Central memory CD8-positive, alpha-beta T cell (primary cell): Measurements from ENCODE around the gene WDR76.
"Not testable (repeated sequence)": the region's sequence is repeated elsewhere in the genome, so short reads cannot be mapped to it uniquely, and the experiment has no call there.

Experiments
- ATAC-seq: fragments of 150-1000 bp; cut with Tn5 transposase; replicated peaks from 2 replicates; pipeline ENCODE4 v1.10.0; 2022; ENCODE audit warnings: mild to moderate bottlenecking, moderate FRiP score, moderate number of reproducible peaks; ENCODE audit not compliant: poor library complexity, severe bottlenecking; ENCODE audit errors: extremely low read depth
- DNase-seq, 2 donors: peaks; one replicate each; pipeline ENCODE4 v3.0.0; 2021; ENCODE audit warnings: low spot score in 2 of 2
- H3K27ac Mint-ChIP-seq: one replicate; pipeline ENCODE4 v1.8.0; 2022; ENCODE audit warnings: low read depth, mild to moderate bottlenecking, moderate library complexity, mixed read lengths
- H3K27me3 Mint-ChIP-seq: one replicate; pipeline ENCODE4 v1.8.0; 2022; ENCODE audit warnings: mixed read lengths
- H3K36me3 Mint-ChIP-seq: one replicate; pipeline ENCODE4 v1.8.0; 2022; ENCODE audit warnings: mild to moderate bottlenecking, moderate library complexity, mixed read lengths; ENCODE audit not compliant: insufficient read depth
- H3K4me1 Mint-ChIP-seq: one replicate; pipeline ENCODE4 v1.8.0; 2022; ENCODE audit warnings: mixed read lengths
- H3K4me3 Mint-ChIP-seq: one replicate; pipeline ENCODE4 v1.8.0; 2022; ENCODE audit warnings: mild to moderate bottlenecking, moderate library complexity, mixed read lengths
- H3K9me3 Mint-ChIP-seq: one replicate; pipeline ENCODE4 v1.8.0; 2022; ENCODE audit warnings: mixed read lengths

Gene WDR76

DNA sequence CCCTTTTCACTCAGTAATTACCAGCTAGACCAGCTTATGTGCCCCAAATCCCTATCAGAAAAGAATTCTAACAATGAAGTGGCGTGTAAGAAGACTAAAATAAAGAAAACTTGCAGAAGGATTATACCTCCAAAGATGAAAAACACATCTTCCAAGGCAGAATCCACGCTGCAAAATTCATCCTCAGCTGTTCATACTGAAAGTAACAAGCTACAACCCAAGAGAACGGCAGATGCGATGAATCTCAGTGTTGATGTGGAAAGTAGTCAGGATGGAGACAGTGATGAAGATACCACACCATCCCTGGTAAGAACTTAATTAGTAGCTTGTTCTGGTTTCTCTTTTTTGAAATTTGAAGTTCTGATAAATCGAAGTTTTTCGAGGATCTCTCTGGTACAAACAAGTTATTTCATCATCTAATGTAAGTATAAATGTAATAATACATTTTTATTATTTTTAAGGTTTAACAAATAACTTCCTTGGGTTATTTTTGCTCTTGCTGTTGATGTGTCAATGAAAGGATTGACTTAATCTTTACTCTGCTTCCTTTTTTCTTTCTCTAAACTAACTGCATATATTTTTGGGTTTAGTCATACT, 1.4 kb downstream of the WDR76 start:
- Mint-ChIP-seq H3K36me3 (peaks cover 11% of the 10 kb centered on the region), H3K27ac (peak overlapping the region; percentile 79)

DNA sequence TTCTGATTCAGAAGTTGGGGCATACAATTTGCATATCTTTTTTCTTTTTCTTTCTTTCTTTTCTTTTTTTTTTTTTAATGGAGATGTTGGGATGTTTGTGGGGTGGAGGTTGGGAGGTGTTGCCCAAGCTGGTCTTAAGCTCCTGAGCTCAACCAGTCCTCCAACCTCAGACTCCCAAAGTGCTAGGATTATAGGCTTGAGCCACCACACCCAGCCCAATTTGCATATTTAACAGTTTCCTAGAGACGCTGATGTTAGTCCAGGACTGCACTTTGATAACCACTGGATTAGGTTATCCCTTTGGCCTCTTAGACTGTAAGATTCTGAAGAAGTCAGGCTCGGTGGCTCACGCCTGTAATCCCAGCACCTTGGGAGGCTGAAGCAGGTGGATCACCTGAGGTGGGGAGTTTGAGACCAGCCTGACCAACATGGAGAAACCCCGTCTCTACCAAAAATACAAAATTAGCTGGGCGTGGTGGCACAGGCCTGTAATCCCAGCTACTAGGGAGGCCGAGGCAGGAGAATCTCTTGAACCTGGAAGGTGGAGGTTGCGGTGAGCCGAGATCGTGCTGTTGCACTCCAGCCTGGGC, 3.2 kb downstream of the WDR76 start:
- H3K9me3 Mint-ChIP-seq, H3K27me3 Mint-ChIP-seq, ATAC-seq, DNase-seq: not testable (repeated sequence)
- Mint-ChIP-seq H3K27ac (peak overlapping the region; percentile 53), H3K4me3 (peak overlapping the region; percentile 9), H3K4me1 (peaks cover 44% of the 10 kb centered on the region), H3K36me3 (peaks cover 11% of the 10 kb centered on the region)

More for the DNA sequence above, 1.4 kb downstream of the WDR76 start:
- Mint-ChIP-seq H3K9me3 (no peaks in the 10 kb centered on the region), H3K4me1 (peaks cover 51% of the 10 kb centered on the region), H3K4me3 (peak overlapping the region; percentile 86), H3K27me3 (no peaks in the 10 kb centered on the region)
- no peak for DNase-seq
- peak; percentile 43 for ATAC-seq

DNA sequence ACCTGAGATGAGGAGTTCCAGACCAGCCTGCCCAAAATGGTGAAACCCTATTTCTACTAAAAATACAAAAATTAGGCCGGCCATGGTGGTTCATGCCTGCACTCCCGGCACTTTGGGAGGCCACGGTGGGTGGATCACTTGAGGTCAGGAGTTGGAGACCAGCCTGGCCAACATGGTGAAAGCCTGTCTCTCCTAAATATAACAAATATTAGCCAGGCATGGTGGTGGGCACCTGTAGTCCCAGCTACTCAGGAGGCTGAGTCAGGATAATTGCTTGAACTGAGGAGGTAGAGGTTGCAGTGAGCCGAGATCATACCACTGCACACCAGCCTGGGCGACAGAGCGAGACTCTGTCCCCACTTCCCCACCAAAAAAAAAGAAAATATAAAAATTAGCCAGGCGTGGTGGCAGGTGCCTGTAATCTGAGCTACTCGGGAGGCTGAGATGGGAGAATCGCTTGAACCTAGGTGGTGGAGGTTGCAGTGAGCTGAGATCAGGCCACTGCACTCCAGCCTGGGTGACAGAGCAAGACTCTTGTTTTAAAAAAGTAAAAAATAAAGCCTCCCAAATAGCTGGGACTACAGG, 4.0 kb downstream of the WDR76 start:
- Mint-ChIP-seq H3K4me1 (peaks cover 44% of the 10 kb centered on the region), H3K36me3 (peaks cover 15% of the 10 kb centered on the region)
- H3K4me3 Mint-ChIP-seq, DNase-seq, H3K27me3 Mint-ChIP-seq, H3K9me3 Mint-ChIP-seq, H3K27ac Mint-ChIP-seq, ATAC-seq: not testable (repeated sequence)

DNA sequence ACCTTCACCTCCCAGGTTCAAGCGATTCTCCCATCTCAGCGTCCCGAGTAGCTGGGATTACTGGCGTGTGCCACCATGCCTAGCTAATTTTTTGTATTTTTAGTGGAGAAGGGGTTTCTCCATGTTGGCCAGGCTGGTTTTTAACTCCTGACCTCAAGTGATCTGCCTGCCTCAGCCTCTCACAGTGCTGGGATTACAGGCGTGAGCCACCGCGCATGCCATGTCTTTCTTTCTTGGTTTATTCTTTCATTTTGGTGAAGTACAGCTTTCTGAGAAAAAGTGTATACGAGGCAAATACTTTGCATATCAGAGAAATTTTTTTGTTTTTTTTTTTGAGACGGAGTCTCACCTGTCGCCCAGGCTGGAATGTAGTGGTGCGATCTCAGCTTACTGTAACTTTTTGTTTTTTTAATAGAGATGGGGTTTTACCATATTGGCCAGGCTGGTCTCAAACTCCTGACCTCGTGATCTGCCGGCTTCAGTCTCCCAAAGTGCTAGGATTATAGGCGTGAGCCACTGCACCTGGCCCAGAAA, 4.8 kb downstream of the WDR76 start:
- H3K27ac Mint-ChIP-seq, H3K27me3 Mint-ChIP-seq, H3K9me3 Mint-ChIP-seq, DNase-seq, ATAC-seq: not testable (repeated sequence)
- Mint-ChIP-seq H3K36me3 (peaks cover 23% of the 10 kb centered on the region), H3K4me3 (peak overlapping the region; percentile 30), H3K4me1 (peaks cover 44% of the 10 kb centered on the region)

DNA sequence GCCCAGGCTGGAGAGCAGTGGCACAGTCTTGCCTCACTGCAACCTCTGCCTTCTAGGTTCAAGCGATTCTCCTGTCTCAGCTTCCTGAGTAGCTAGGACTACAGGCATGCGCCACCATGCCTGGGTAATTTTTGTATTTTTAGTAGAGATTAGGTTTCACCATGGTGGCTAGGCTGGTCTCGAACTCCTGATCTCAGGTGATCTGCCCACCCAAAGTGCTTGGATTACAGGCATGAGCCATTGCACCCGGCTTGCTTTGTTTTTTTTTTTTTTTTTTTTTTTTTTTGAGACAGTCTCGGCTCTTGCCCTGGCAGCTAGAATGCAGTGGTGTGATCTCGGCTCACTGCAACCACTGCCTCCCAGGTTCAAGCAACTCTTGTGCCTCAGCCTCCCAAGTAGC, 5.7 kb downstream of the WDR76 start:
- DNase-seq, H3K9me3 Mint-ChIP-seq, H3K27me3 Mint-ChIP-seq: not testable (repeated sequence)
- Mint-ChIP-seq H3K4me3 (peak overlapping the region; percentile 30), H3K4me1 (peaks cover 36% of the 10 kb centered on the region), H3K27ac (peak overlapping the region; percentile 44), H3K36me3 (peaks cover 28% of the 10 kb centered on the region)
- ATAC-seq = peak; percentile 14

DNA sequence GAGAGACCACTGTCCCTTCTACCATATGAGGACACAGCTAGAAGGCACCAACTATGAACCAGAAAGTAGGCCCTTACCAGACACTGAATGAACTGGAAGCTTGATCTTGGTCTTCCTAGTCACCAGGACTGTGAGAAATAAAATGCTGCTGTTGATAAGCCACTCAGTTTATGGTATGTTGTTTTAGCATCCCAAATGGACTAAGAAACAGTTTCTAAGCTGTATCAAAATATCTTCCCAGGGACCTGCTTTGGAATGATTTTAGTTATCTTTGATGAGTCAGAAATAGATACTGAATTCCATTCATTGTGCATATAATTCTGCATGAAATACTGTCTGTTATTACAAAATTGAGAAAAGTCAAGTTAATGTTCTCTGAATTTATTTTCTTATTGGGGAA, 18.6 kb downstream of the WDR76 start:
- Mint-ChIP-seq H3K27me3 (no peaks in the 10 kb centered on the region), H3K36me3 (peaks cover 57% of the 10 kb centered on the region), H3K4me3 (no peak overlapping the region), H3K9me3 (no peaks in the 10 kb centered on the region), H3K4me1 (no peaks in the 10 kb centered on the region), H3K27ac (no peak overlapping the region)
- ATAC-seq (no peak), DNase-seq (no peak)

DNA sequence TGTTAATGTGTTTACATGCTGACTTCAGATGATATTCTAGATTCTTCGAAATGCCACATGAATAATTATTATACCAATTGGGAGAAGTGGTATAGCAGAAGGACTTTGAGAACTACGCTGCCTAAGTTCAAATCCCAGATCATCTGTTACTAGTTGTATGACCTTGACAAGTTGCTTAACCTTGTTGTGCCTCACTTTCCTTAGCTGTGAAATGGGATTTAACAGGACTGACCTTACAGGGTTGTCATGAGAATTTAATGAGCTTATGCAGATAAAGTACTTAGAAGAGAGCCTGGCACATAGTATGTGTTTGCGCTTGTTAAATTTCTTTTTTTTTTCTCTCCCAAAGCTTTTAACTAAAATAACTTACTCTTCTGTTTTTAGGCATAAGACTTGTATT, 24.4 kb downstream of the WDR76 start:
- Mint-ChIP-seq H3K9me3 (no peaks in the 10 kb centered on the region), H3K4me3 (no peak overlapping the region), H3K27ac (no peak overlapping the region), H3K4me1 (no peaks in the 10 kb centered on the region), H3K36me3 (peaks cover 36% of the 10 kb centered on the region), H3K27me3 (no peaks in the 10 kb centered on the region)
- no peak for DNase-seq
- ATAC-seq = no peak

DNA sequence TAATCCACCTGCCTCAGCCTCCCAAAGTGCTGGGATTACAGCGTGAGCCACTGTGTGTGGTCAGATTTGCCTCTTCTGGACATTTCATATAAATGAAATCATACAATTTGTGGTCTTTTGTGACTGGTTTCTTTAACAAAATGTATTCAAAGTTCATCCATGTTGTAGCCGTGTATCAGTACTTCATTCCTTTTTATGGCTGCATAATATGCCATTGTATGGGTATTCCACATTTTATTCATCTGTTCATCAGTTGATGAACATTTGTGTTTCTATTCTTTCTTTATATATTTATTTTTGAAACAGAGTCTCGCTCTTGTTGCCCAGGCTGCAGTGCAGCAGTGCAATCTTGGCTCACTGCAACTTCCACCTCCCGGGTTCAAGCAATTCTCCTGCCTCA, 25.8 kb downstream of the WDR76 start:
- DNase-seq (no peak), ATAC-seq (no peak)
- H3K36me3 Mint-ChIP-seq = peaks cover 39% of the 10 kb centered on the region
- no peaks in the 10 kb centered on the region for H3K4me1 Mint-ChIP-seq
- H3K27ac Mint-ChIP-seq = no peak overlapping the region
- H3K27me3 Mint-ChIP-seq = no peaks in the 10 kb centered on the region
- H3K4me3 Mint-ChIP-seq = no peak overlapping the region
- no peaks in the 10 kb centered on the region for H3K9me3 Mint-ChIP-seq

DNA sequence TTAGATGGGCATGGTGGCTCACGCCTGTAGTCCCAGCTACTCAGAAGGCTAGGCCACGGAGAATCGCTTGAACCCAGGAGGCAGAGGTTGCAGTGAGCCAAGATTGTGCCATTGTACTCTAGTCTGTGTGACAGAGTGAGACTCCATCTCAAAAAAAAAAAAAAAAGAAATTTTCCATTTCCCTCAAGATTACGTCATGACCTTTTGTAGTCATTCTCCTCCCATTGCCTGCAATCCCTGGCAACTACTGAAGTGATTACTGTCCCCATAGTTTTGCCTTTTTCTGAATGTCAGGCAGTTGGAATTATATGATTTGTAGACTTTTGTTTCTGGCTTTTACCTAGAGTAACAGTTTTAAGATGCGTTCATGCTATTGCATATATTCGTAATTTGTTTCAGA, 28.0 kb downstream of the WDR76 start:
- ATAC-seq = no peak
- Mint-ChIP-seq H3K4me1 (no peaks in the 10 kb centered on the region), H3K27me3 (no peaks in the 10 kb centered on the region), H3K36me3 (peaks cover 40% of the 10 kb centered on the region), H3K9me3 (no peaks in the 10 kb centered on the region), H3K4me3 (no peak overlapping the region), H3K27ac (no peak overlapping the region)
- no peak for DNase-seq

DNA sequence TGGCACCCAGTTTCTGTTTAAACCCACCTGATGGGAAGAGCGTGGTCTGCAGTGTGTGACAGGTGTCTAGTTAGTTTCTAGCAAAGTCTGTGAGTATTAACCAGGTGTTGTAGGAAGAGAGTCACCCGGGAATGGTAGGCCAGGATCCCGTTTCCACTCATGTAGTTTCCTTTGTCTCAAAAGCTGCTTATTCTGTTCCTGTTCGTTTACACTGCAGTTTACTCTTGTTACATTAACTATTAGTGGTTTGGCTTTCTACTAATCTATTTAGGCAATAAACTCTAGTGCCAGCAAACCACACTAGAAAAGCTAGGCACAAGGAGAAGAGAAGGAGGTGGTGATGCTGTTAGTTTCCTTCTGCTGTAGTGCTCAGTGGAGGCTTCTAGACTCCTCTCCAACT, 32.7 kb downstream of the WDR76 start:
- no peak for DNase-seq
- Mint-ChIP-seq H3K4me3 (no peak overlapping the region), H3K9me3 (no peaks in the 10 kb centered on the region), H3K27ac (peak overlapping the region; percentile 22), H3K36me3 (peaks cover 33% of the 10 kb centered on the region), H3K27me3 (no peaks in the 10 kb centered on the region), H3K4me1 (no peaks in the 10 kb centered on the region)
- ATAC-seq = no peak

DNA sequence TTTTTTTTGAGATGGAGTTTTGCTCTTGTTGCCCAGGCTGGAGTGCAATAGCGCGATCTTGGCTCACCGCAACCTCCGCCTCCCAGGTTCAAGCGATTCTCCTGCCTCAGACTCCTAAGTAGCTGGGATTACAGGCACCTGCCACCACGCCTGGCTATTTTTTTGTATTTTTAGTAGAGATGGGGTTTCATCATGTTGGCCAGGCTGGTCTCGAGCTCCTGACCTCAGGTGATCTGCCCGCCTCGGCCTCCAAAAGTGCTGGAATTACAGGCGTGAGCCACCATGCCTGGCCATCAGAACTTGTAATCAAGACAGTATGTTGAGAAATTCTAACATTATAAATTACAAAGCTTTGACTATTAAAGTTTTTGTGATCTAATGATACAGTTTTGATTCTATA, 39.8 kb downstream of the WDR76 start:
- not testable (repeated sequence) for ATAC-seq, H3K27me3 Mint-ChIP-seq, H3K27ac Mint-ChIP-seq, H3K9me3 Mint-ChIP-seq, H3K4me1 Mint-ChIP-seq, DNase-seq, H3K4me3 Mint-ChIP-seq
- H3K36me3 Mint-ChIP-seq = peaks cover 16% of the 10 kb centered on the region

DNA sequence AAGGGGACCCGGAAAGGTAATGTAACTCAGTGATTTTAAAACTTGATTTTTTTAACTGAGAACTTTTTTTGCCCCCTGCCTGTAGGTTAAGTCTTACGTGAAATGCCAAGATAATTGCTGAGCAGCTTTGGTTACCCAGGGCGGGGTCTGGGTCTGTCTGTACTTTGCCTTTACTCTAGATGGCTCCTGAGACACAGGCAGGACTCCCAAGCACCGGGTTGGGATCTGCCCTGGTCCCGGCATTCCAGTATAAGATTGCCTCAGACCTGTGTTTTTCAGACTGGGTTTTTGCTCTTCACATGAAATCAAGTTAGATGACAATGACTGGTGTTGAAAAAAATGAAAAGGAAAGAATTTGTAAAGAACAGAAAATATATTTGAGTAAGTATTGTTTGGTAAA, 40.3 kb downstream of the WDR76 start:
- ATAC-seq (no peak), DNase-seq (no peak)
- Mint-ChIP-seq H3K4me1 (no peaks in the 10 kb centered on the region), H3K27me3 (no peaks in the 10 kb centered on the region), H3K27ac (no peak overlapping the region), H3K36me3 (peaks cover 11% of the 10 kb centered on the region), H3K4me3 (no peak overlapping the region), H3K9me3 (no peaks in the 10 kb centered on the region)

DNA sequence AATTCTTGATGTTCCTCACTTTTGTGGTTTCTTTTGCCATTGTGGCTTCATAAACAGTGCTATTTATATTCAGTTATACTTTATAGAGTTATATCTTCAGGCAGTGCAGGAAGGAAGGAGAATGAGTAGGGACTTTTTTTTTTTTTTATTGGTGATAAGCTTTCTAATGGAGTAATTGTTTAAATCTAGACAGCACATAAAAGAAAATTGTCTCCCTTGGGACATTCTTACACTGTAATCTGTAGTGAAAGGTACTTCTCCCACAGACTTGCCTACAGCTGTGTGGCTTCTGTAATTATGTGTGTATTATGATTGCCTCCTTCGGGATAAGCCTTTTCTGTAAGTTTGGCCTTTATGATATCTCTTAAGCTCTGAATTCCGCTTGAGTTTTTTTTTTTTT, 41.6 kb downstream of the WDR76 start:
- ATAC-seq = no peak
- no peaks in the 10 kb centered on the region for H3K9me3 Mint-ChIP-seq
- no peak overlapping the region for H3K4me3 Mint-ChIP-seq
- peaks cover 11% of the 10 kb centered on the region for H3K36me3 Mint-ChIP-seq
- no peaks in the 10 kb centered on the region for H3K4me1 Mint-ChIP-seq
- DNase-seq = no peak
- no peak overlapping the region for H3K27ac Mint-ChIP-seq
- H3K27me3 Mint-ChIP-seq = no peaks in the 10 kb centered on the region
